Activated B cell treated with CpG ODN at 0.5 μM for 24 hours (primary cell): ENCODE measurements around the gene ID2. TPM values are rescaled to one million over a fixed set of nuclear protein-coding genes. Genes with fewer than 3 reads are reported as not detected.

Source experiments
- ATAC-seq: fragments of 200-7000 bp; cut with Tn5 transposase; one replicate; pipeline ENCODE4 v1.10.0; 2021; ENCODE audit warnings: low read depth, mild to moderate bottlenecking, moderate library complexity
- CTCF ChIA-PET: fragments of 350-600 bp; sonication (Branson Sonifier 250); formaldehyde crosslinking; loops from one replicate; lab custom pipeline; 2021; ENCODE audit warnings: antibody characterized with exemption; lab: Charles Lee
- POLR2A ChIA-PET: fragments of 350-600 bp; sonication (Branson Sonifier 250); formaldehyde crosslinking; loops from one replicate; lab custom pipeline; 2021; ENCODE audit warnings: antibody characterized with exemption; lab: Charles Lee
- DNase-seq: peaks from one replicate; pipeline ENCODE4 v3.0.0; 2022
- H3K27ac Mint-ChIP-seq: one replicate; pipeline ENCODE4 v1.8.0; 2020; ENCODE audit warnings: mixed read lengths
- H3K27me3 Mint-ChIP-seq: one replicate; pipeline ENCODE4 v1.8.0; 2021; ENCODE audit warnings: mixed read lengths
- H3K36me3 Mint-ChIP-seq: one replicate; pipeline ENCODE4 v1.8.0; 2021; ENCODE audit warnings: low read depth, mixed read lengths
- H3K4me1 Mint-ChIP-seq: one replicate; pipeline ENCODE4 v1.8.0; 2021; ENCODE audit warnings: mixed read lengths
- H3K4me3 Mint-ChIP-seq: one replicate; pipeline ENCODE4 v1.8.0; 2020; ENCODE audit warnings: mild to moderate bottlenecking, mixed read lengths
- H3K9me3 Mint-ChIP-seq: one replicate; pipeline ENCODE4 v1.8.0; 2020; ENCODE audit warnings: mixed read lengths
- intact Hi-C: fragments of 100-400 bp; cut with micrococcal nuclease; formaldehyde crosslinking; loops from one replicate; pipeline ENCODE4 v1.15.1; 2024
- total RNA-seq: library from RNA; stranded (reverse); gene quantifications from 2 replicates; pipeline ENCODE4 v1.2.3, GENCODE V29; 2022
- TF ChIP-seq, protein P1 (sequence below): fragments of 200-600 bp; IDR thresholded peaks from one replicate; pipeline ENCODE4 v1.8.0; 2022; ENCODE audit warnings: antibody characterized with exemption, mild to moderate bottlenecking

ID2 gene
- total RNA-seq, 1 donor from 2014 or later: 8.1 TPM

DNA sequence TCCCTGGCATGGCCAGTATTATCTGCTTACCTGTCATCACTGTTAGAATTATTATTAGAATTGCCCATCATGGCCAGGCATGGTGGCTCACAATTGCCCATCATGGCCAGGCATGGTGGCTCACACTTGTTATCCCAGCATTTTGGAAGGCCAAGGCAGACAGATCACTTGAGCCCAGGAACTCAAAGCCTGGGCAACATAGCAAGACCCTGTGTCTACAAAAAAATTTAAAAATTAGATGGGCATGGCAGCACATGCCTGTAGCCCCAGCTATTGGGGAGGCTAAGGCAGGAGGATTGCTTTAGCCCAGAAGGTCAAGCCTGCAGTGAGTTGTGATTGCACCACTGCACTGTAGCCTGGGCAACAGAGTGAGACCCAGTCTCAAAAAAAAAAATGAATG lies 27.4 kb upstream of the ID2 start:
- Mint-ChIP-seq H3K36me3 (no peaks in the 10 kb centered on the region), H3K27me3 (peaks cover 45% of the 10 kb centered on the region), H3K4me1 (peaks cover 3% of the 10 kb centered on the region), H3K9me3 (no peaks in the 10 kb centered on the region), H3K4me3 (no peak overlapping the region), H3K27ac (no peak overlapping the region)
- DNase-seq (no peak), ATAC-seq (no peak)
- TF ChIP-seq, protein P1, sequence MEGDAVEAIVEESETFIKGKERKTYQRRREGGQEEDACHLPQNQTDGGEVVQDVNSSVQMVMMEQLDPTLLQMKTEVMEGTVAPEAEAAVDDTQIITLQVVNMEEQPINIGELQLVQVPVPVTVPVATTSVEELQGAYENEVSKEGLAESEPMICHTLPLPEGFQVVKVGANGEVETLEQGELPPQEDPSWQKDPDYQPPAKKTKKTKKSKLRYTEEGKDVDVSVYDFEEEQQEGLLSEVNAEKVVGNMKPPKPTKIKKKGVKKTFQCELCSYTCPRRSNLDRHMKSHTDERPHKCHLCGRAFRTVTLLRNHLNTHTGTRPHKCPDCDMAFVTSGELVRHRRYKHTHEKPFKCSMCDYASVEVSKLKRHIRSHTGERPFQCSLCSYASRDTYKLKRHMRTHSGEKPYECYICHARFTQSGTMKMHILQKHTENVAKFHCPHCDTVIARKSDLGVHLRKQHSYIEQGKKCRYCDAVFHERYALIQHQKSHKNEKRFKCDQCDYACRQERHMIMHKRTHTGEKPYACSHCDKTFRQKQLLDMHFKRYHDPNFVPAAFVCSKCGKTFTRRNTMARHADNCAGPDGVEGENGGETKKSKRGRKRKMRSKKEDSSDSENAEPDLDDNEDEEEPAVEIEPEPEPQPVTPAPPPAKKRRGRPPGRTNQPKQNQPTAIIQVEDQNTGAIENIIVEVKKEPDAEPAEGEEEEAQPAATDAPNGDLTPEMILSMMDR: no peak
- ChIA-PET CTCF (no interaction called here), POLR2A (no interaction called here)
- intact Hi-C loops: no loop called here

DNA sequence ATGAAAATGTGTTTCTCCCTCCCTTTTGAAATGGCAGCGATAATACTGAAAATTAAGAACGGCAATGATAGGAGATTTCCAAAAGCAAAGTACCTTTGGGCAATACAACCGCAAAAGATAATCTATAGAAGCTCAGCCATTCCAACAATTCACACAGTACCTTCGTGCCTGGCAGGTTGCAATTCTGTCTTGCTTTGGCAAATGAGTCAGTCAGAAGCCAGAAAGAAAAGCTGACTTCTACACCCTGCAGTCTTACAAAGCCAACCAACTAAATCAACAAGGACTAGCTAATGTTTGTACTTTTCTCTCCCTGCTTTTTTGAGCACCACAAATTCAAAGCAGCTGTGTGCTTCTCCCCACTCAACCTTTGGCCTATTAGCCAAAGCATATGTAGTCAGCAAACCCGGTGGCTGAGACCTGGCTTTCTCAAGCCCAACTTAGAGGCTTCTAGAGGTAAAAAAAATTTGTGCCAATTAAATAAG lies 25.7 kb upstream of the ID2 start:
- peaks cover 46% of the 10 kb centered on the region for H3K27me3 Mint-ChIP-seq
- TF ChIP-seq, protein P1: no peak
- intact Hi-C loops: no loop called here
- no peak overlapping the region for H3K4me3 Mint-ChIP-seq
- H3K4me1 Mint-ChIP-seq: peaks cover 3% of the 10 kb centered on the region
- DNase-seq (no peak), ATAC-seq (no peak)
- ChIA-PET CTCF (no interaction called here), POLR2A (no interaction called here)
- no peaks in the 10 kb centered on the region for H3K9me3 Mint-ChIP-seq
- H3K36me3 Mint-ChIP-seq: no peaks in the 10 kb centered on the region
- H3K27ac Mint-ChIP-seq: no peak overlapping the region

DNA sequence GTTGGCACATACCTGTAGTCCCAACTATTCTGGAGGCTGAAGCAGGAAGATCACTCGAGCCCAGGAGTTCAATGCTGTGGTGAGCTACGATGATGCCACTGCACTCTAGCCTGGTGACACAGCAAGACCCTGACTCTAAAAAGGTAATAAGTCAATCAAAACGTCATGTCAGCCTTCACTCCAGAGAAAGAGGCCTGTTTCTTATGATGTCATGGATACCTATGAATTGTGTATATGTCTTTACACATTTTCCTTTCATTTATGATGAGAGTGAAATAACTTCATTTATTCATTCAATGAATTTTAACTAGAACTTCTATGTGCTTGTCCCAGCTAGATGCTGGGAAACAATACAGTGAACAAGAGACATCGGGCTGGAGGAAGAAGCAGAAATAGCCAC lies 25.0 kb upstream of the ID2 start:
- Mint-ChIP-seq H3K4me1 (peaks cover 3% of the 10 kb centered on the region), H3K36me3 (no peaks in the 10 kb centered on the region), H3K27me3 (peaks cover 49% of the 10 kb centered on the region), H3K4me3 (no peak overlapping the region), H3K9me3 (no peaks in the 10 kb centered on the region), H3K27ac (no peak overlapping the region)
- TF ChIP-seq, protein P1: no peak
- ATAC-seq: no peak
- ChIA-PET POLR2A (no interaction called here), CTCF (no interaction called here)
- intact Hi-C loops: no loop called here
- DNase-seq: no peak

DNA sequence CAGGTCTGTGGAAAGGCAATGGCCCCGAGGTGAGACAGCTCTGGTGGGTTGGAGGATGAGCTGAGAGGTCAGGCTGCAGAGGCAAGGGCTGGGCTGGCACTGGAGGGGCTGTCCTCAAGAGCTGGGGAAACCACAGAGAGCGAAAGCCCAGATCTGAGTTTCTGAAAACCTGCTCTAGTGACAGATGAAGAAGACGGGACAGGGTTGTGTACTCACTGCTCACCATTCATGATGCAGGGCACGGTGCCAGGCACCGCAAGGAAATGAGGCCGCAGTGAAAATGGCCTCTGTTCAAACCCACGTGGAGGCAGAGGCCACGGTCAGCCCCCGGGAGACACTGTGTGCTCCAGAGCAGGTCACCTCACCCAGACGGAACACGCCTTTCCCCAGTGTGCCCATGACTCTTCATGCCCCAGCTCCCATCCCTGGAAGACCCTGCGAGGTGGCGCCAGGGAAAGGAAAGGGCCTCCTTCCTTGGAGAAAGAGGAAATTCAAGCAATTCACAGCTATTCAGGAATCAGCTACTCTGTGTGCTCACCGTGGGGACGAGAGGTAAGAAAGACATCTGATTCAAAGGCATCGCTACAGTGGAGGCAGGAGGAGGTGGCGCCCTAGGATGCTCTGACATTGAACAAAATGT lies 24.3 kb upstream of the ID2 start:
- intact Hi-C loops: no loop called here
- CTCF ChIA-PET: no interaction called here
- DNase-seq (no peak), ATAC-seq (no peak)
- H3K9me3 Mint-ChIP-seq: no peaks in the 10 kb centered on the region
- H3K4me3 Mint-ChIP-seq: no peak overlapping the region
- peaks cover 3% of the 10 kb centered on the region for H3K4me1 Mint-ChIP-seq
- H3K27me3 Mint-ChIP-seq: peaks cover 53% of the 10 kb centered on the region
- H3K36me3 Mint-ChIP-seq: no peaks in the 10 kb centered on the region
- POLR2A ChIA-PET: interaction anchor here (1.1 kb wide), 1 partner anchor 23 kb away, joined by 3 read pairs; no protein-coding TSS in a partner anchor
- TF ChIP-seq, protein P1: no peak
- H3K27ac Mint-ChIP-seq: no peak overlapping the region

DNA sequence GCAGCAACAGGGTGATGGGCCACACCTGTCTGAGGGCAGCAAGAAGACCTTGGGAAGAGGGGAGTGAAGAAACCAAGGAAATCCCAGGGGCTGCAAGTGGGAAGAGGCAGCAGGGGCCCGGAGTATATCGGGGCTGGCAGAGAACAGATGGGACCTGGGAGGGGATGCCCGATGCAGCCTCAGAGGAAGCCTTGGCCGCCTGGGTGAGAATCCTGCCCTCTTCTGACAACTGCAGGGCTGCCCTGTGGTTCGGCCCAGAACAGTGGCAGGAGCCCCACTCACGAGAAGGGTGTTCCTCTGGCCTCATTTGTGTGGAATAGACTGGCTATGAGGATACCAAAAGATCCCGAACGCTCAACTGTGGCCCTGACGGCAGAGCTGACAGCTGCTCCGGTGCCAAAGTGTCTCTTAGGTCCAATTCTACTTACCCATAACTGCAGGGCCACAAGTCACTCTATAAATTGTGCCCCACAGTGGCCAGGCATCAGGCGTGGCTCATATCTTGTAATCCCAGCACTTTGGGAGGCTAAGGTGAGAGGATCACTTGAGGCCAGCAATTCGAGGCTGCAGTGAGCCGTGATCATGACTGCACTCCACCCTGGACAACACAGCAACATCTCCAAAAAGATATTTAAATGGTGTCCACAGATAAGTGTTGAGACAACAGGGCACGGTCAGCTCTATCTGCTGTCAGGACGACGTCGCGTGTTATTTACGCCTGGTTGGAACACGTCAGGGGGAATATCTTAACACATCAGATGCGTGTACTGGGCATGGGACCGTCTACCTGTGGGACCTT lies 23.6 kb upstream of the ID2 start:
- ATAC-seq (no peak), DNase-seq (no peak)
- Mint-ChIP-seq H3K4me3 (no peak overlapping the region), H3K9me3 (no peaks in the 10 kb centered on the region), H3K36me3 (no peaks in the 10 kb centered on the region), H3K4me1 (peaks cover 1% of the 10 kb centered on the region), H3K27me3 (peaks cover 56% of the 10 kb centered on the region), H3K27ac (no peak overlapping the region)
- ChIA-PET CTCF (no interaction called here), POLR2A (interaction anchor here (1.1 kb wide), 1 partner anchor 22 kb away, joined by 3 read pairs; no protein-coding TSS in a partner anchor)
- TF ChIP-seq, protein P1: no peak
- intact Hi-C loops: no loop called here
